Stomach (tissue), 9 donors: ENCODE data around the gene C2orf68. TPM values are rescaled to one million over a fixed set of nuclear protein-coding genes. Genes with fewer than 3 reads are reported as not detected.

ENCODE experiments used
- DNase-seq, 2 donors: peaks; one replicate each; pipeline versions ENCODE4 v3.0.0 to v3.0.0-alpha.2; 2013 to 2019
- H3K27ac ChIP-seq, 5 donors: fragments of 200-600 bp in 4 of 5; sonication (generic) in 4 of 5; one replicate each; pipeline ENCODE4 v1.5.1; 2013 to 2019; ENCODE audit warnings: mild to moderate bottlenecking in 1 of 5, moderate library complexity in 1 of 5
- H3K27me3 ChIP-seq, 3 donors: fragments of 200-600 bp; sonication (generic); one replicate each; pipeline ENCODE4 v1.5.1; 2017 to 2019; ENCODE audit warnings: mixed run types in 1 of 3
- H3K36me3 ChIP-seq, 4 donors: fragments of 200-600 bp; sonication (generic); 1 replicate in 3 of 4; 2 replicates in 1 of 4; pipeline ENCODE4 v1.5.1; 2016 to 2019
- H3K4me1 ChIP-seq, 4 donors: fragments of 200-600 bp; sonication (generic); one replicate each; pipeline ENCODE4 v1.5.1; 2016 to 2019
- H3K4me3 ChIP-seq, 4 donors: fragments of 200-600 bp; sonication (generic) in 3 of 4; one replicate each; pipeline ENCODE4 v1.5.1; 2016 to 2019; ENCODE audit warnings: mild to moderate bottlenecking in 1 of 4
- H3K9me3 ChIP-seq, 4 donors: fragments of 200-600 bp; sonication (generic); one replicate each; pipeline ENCODE4 v1.5.1; 2016 to 2019
- EP300 ChIP-seq: sonication (generic); formaldehyde crosslinking; IDR thresholded peaks from one replicate; pipeline ENCODE4 v1.6.1; 2017; ENCODE audit warnings: antibody characterized with exemption
- POLR2A ChIP-seq, 4 donors: fragments of 450-650 bp; IDR thresholded peaks; one replicate each; pipeline ENCODE4 v1.6.1; 2016; ENCODE audit warnings: antibody characterized with exemption in 4 of 4, control low read depth in 2 of 4, mild to moderate bottlenecking in 1 of 4, moderate library complexity in 1 of 4
- POLR2AphosphoS5 ChIP-seq, 3 donors: sonication (generic); formaldehyde crosslinking; IDR thresholded peaks; one replicate each; pipeline ENCODE4 v1.6.1; 2016; ENCODE audit warnings: antibody characterized with exemption in 3 of 3
- WGBS, 5 donors: extraction: QIAGEN DNeasy Blood & Tissue Kit in 3 of 5; methylation state at CpG; one replicate each; pipeline versions ENCODE4 v1.1.5 to v1.1.7; 2013 to 2018; 5-methylcytosine and 5-hydroxymethylcytosine counted together
- intact Hi-C: fragments of 100-400 bp; cut with DNase I; formaldehyde crosslinking; loops from one replicate; pipeline ENCODE4 v1.15.1; 2023; ENCODE audit warnings: low total_unique reads
- polyA plus RNA-seq, 3 donors: library from polyadenylated mRNA; stranded (reverse); fragments of 200-250 nt; gene quantifications; one replicate each; pipeline ENCODE4 v1.2.3, GENCODE V29; 2013
- total RNA-seq, 5 donors: library from RNA; depleted of rRNA; stranded (reverse); fragments of >200 nt; gene quantifications; one replicate each; pipeline versions ENCODE4 v1.1.0 to v1.2.3, GENCODE V29; 2014 to 2016
- TF ChIP-seq, protein P1 (sequence below), 7 experiments: fragments of 450-650 bp in 4 of 7; fragments of 200-600 bp in 3 of 7; sonication (generic) in 3 of 7; IDR thresholded peaks; one replicate each; pipeline ENCODE4 v1.5.1; 2016 to 2019; ENCODE audit warnings: antibody characterized with exemption in 7 of 7, control low read depth in 2 of 7, mild to moderate bottlenecking in 1 of 7
- donor health status: healthy with polysubstance abuse.
- donor health status: Bipolar disorder and iron deficiency.
- donor health status: healthy.

The C2orf68 gene
- total and polyA plus RNA-seq, 8 donors: 12.7 to 40.8 (median 20.2) TPM

DNA sequence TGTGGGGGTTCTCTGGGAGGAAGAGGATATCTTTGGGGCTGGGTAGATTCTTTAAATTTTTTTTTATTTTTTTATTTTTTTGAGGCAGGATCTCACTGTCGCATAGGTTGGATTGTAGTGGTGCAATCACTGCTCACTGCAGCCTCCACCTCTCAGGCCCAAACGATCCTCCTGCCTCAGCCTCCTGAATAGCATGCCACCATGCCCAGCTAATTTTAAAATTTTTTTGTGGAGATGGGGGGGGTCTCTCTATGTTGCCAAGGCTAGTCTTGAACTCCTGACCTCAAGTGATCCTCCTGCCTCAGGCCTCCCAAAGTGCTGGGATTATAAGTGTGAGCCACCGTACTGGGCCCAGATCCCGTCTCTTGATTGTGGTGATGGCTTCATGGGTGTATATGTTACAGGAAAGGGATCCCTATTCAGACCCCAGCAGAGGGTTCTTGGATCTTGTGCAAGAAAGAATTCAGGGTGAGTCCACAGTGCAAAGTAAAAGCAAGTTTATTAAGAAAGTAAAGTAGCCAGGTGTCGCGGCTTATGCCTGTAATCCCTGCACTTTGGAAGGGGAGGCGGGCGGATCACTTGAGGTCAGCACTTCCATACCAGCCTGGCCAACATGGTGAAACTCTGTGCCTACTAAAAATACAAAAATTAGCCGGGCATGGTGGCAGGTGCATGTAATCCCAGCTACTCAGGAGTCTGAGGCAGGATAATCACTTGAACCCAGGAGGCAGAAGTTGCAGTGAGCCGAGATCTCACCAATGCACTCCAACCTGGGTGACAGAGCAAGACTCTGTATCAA lies 2.0 kb upstream of the C2orf68 start:
- WGBS, 5 donors: 78 to 83% (median 81%) methylated on average over 10 of the region's 10 CpGs

DNA sequence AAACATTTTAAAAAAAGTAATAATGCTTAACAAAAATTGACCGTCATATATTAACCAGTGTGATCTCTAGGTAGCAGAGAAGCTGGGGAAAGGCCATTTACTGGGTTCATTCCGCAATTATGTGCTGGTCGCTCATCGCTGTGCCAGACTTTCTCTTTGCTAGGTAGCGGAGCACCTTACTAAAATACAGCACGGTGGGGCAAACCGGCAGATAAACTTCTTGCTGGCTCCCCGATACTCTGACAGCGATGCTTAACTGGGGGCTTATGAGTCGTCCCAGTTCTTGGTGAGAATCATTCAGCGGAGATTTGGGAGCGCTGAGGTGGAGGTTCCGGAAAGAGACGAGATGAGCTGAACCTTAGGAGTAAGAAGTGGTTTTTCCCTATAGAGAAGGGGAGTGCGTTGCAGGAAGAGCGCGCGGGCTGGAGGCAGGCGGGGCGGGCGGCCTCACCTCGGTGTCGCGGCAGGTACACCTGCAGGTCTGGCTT lies 605 bp downstream of the C2orf68 start:
- no peak for DNase-seq
- peaks cover 9 to 33% (median 21%) of the 10 kb centered on the region in 4 donors for H3K36me3 ChIP-seq
- TF ChIP-seq EP300 (no peak), POLR2AphosphoS5 (IDR thresholded peaks at IDR 0.05) (no peak), POLR2A (IDR thresholded peaks at IDR 0.05) (no peak)
- TF ChIP-seq, protein P1, sequence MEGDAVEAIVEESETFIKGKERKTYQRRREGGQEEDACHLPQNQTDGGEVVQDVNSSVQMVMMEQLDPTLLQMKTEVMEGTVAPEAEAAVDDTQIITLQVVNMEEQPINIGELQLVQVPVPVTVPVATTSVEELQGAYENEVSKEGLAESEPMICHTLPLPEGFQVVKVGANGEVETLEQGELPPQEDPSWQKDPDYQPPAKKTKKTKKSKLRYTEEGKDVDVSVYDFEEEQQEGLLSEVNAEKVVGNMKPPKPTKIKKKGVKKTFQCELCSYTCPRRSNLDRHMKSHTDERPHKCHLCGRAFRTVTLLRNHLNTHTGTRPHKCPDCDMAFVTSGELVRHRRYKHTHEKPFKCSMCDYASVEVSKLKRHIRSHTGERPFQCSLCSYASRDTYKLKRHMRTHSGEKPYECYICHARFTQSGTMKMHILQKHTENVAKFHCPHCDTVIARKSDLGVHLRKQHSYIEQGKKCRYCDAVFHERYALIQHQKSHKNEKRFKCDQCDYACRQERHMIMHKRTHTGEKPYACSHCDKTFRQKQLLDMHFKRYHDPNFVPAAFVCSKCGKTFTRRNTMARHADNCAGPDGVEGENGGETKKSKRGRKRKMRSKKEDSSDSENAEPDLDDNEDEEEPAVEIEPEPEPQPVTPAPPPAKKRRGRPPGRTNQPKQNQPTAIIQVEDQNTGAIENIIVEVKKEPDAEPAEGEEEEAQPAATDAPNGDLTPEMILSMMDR (IDR thresholded peaks at IDR 0.05): no peak
- no peaks in the 10 kb centered on the region for H3K9me3 ChIP-seq
- intact Hi-C loops: no loop called here
- H3K27ac ChIP-seq: peak overlapping the region; percentile 85 to 96 (median 90)
- H3K4me1 ChIP-seq: peaks cover 37 to 65% (median 60%) of the 10 kb centered on the region in 4 donors
- H3K27me3 ChIP-seq: no peaks in the 10 kb centered on the region
- 4 to 11% (median 4%) methylated on average over 14 to 24 of the region's 24 CpGs for WGBS, 5 donors
- peak overlapping the region; percentile 85 to 98 (median 94) for H3K4me3 ChIP-seq

More for the DNA sequence above, 2.0 kb upstream of the C2orf68 start:
- TF ChIP-seq, protein P1 (IDR thresholded peaks at IDR 0.05): no peak
- TF ChIP-seq POLR2A (IDR thresholded peaks at IDR 0.05): no peak
- TF ChIP-seq EP300: no peak
- TF ChIP-seq POLR2AphosphoS5 (IDR thresholded peaks at IDR 0.05): no peak
- Histone ChIP-seq H3K4me1 (peaks cover 30 to 62% (median 58%) of the 10 kb centered on the region in 4 donors), H3K27ac (no peak overlapping the region), H3K4me3 (no peak overlapping the region), H3K9me3 (no peaks in the 10 kb centered on the region), H3K36me3 (peaks cover 8 to 17% (median 12%) of the 10 kb centered on the region in 4 donors), H3K27me3 (no peaks in the 10 kb centered on the region)
- DNase-seq: no peak
- intact Hi-C loops: no loop called here

DNA sequence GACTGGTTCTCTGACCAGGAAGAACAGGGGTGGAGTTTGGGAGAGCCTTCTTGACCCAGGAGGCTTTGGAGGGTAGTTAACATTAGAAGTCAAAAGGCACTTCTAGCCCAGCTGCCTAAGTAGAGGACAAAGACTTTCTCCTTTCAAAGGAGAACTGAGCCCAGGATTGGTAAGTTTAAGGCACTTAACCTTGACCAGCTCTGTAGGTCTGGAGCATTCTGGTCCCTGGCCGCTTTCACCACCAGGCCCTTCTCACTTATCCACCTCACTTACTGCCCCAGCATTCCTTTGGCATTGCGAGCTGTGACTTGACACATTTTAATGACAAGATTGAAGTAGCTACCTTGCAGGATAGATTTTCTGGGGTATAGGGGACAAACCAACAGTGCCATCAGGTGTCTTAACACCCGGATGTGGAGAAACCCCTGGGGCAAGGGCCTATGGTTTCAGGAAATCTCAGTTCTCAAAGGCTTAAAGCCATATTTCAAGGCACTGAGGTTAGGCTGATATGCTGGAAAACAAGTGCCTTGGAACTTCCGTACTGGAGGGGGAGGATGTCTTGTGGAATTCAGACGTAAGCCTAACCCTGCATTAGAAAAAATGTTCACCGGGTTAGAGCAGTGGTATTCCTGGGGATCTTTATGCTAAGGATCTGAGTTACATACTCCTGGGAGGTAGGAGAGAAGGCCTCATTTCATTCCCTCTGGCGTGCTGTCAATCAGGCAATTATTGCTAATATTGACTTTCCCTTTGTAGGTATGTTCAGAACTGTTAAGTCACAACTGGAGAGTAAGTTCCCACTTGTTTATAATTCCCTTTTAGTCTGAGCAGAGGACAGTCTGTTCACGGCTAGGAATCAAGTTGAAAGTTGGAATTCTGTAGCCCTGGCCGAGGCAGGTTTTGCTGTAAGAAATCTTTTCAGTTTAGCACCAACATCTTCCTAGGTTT lies 4.3 kb downstream of the C2orf68 start:
- peak overlapping the region; percentile 60 to 94 (median 88) for H3K27ac ChIP-seq
- intact Hi-C loops: no loop called here
- DNase-seq: no peak
- peaks cover 9 to 33% (median 21%) of the 10 kb centered on the region in 4 donors for H3K36me3 ChIP-seq
- TF ChIP-seq EP300 (no peak), POLR2A (IDR thresholded peaks at IDR 0.05) (no peak), POLR2AphosphoS5 (IDR thresholded peaks at IDR 0.05) (no peak)
- TF ChIP-seq, protein P1 (IDR thresholded peaks at IDR 0.05): no peak
- 39 to 64% (median 46%) methylated on average over 9 of the region's 9 CpGs for WGBS, 5 donors
- no peaks in the 10 kb centered on the region for H3K9me3 ChIP-seq
- peak overlapping the region in 1 of 4 donors; percentile 2 for H3K4me3 ChIP-seq
- peaks cover 67 to 88% (median 83%) of the 10 kb centered on the region in 4 donors for H3K4me1 ChIP-seq
- H3K27me3 ChIP-seq: no peaks in the 10 kb centered on the region

DNA sequence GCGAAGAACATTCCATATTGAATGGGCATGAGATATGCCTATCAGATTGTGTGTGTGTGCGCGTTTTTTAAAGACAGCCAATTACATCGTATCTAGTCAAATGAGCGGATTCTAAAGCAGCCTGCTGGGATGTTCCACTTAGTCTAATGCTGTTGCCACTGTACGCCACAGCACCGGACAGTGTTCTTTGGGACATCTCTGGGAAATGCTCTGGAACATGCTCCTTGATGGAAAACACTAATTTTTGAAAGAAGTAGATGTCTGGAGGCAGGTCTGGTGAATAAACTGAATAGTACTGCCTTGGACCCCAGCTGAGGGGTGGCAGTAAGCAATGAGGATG lies 5.8 kb downstream of the C2orf68 start:
- H3K4me3 ChIP-seq: no peak overlapping the region
- H3K36me3 ChIP-seq: peaks cover 9 to 33% (median 21%) of the 10 kb centered on the region in 4 donors
- intact Hi-C loops: no loop called here
- H3K27ac ChIP-seq: peak overlapping the region; percentile 46 to 94 (median 88)
- WGBS, 5 donors: 49 to 73% (median 52%) methylated on average over 7 of the region's 7 CpGs
- TF ChIP-seq POLR2AphosphoS5 (IDR thresholded peaks at IDR 0.05): no peak
- TF ChIP-seq, protein P1 (IDR thresholded peaks at IDR 0.05): no peak
- TF ChIP-seq EP300: no peak
- no peak for TF ChIP-seq POLR2A (IDR thresholded peaks at IDR 0.05)
- H3K27me3 ChIP-seq: no peaks in the 10 kb centered on the region
- H3K9me3 ChIP-seq: no peaks in the 10 kb centered on the region
- DNase-seq: no peak
- H3K4me1 ChIP-seq: peaks cover 71 to 90% (median 84%) of the 10 kb centered on the region in 4 donors
